NCI-H1105 (cell line): ENCODE data around the gene GZMA.
A peak's percentile ranks its signal among the peaks of the same experiment; 100 is the strongest.

Source experiments
- DNase-seq: peaks from one replicate; lab custom pipeline; 2025; lab: John Stamatoyannopoulos, UW

GZMA gene

DNA sequence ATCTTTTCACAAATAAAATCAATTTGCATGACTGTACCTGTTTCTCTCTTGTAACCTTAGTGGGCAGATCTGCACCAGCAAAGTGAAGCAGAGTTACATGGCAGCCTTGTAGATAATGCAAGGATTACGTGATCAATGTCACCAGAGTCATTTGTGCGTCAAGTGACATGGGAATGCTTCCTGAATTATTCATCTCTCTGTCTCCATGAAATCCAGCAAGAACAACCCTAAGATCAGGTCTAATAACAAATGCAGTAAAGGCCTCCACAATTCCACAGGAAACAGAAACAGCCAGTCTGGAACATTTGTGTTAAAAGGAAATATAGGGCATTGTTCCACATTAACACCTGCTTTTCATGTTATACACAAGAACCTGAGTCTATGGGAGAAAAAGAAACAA lies 7.8 kb downstream of the GZMA start:
- DNase-seq, result no peak

DNA sequence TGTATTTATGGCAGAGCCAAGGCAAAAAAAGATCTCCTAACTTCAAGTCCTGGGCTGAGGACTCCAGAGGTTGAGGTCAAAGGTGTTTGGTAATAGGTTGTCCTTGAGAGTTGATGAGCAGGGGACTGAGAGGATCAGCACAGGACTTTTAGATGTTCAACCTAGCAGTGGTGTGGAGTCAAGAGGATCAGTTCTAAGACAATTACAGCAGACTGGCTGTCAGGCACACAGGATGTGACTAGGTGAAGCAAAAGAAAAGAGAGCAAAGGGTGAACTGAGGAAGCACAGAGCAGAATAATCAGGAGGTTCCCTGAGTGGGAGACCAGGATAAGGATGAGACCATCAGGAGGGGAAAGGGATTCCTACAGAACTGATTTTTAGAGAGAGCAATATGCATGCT lies 10.9 kb downstream of the GZMA start:
- no peak for DNase-seq

DNA sequence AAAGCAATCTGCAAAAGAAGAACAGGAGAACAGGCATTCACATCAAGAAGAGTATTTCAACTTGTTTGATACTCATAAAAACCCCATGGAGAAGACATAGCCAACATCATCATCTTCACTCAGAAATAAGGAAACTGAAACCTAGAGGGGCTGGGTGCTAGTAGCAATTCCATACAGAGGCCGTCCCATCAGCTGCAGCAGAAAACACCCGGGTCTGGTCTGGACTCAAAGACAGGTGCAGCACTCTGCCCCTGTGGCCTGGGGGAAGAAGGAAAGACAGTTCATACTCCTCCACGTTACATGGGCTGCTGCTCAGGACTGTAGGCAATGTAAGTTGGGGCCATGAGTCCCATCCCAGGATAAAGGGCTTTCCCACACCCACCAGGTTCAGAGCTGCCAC lies 11.6 kb downstream of the GZMA start:
- no peak for DNase-seq

DNA sequence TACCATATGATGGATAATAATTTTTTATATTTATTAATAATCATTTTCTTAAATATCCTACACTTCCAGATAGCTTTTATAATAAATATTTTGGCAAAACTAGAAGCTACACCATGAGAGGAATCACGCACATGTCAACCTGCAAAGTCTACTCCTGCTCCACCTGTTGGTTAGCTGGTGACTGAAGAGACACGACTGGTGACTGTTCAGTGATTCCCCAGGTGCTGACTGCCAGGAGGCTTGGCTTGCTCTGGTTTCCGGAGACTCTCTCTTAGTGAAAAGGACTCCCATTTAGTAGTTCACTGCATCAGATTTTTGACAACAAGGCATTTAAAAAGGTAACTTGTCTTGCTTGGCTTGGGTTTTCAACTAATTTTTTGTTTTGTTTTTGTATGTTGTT lies 20.9 kb downstream of the GZMA start:
- no peak for DNase-seq

DNA sequence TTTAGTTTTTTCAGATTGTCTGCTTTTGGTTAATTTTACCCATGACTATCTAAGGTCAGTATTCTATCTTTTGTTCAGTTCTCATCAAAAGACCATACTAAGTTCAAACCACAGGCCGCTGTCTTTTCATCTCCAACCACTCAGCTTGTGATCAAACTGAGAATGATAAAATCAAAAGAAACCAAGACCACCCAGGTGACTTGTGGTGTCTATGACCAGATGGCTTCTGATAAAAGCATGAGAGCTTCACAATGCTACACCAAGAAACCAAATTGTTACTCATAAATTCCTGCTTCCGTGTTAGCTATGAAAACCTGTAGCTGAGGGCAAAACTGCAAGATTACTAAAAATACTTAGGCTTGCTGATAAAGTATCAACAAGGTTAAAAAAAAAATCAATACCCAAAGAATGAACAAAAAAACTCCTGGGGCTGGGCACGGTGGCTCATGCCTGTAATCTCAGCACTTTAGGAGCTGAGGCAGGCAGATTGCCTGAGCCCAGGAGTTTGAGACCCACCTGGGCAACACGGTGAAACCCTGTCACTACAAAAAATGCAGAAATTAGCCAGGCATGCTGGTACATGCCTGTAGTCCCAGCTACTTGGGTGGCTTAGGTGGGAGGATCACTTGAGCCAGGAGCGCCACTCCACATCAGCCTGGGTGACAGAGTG lies 31.7 kb downstream of the GZMA start:
- no peak for DNase-seq

DNA sequence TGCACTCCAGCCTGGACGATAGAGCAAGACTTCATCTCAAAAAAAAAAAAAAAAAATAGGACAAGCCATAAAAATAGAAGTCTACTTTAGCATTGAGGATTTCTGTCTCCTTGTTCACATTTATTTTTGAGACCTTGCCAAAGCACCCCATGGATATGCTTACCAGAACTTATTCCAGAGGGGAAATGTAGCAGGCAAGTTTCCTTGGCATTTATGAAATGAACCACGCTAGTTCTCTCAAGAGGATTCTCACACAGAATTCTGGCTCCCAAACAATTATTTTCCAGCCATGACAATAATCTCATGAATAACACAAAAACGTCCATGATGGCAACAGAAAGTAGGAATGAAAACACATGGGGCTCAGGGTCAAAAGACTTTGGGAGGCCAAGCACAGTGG lies 34.1 kb downstream of the GZMA start:
- no peak for DNase-seq

DNA sequence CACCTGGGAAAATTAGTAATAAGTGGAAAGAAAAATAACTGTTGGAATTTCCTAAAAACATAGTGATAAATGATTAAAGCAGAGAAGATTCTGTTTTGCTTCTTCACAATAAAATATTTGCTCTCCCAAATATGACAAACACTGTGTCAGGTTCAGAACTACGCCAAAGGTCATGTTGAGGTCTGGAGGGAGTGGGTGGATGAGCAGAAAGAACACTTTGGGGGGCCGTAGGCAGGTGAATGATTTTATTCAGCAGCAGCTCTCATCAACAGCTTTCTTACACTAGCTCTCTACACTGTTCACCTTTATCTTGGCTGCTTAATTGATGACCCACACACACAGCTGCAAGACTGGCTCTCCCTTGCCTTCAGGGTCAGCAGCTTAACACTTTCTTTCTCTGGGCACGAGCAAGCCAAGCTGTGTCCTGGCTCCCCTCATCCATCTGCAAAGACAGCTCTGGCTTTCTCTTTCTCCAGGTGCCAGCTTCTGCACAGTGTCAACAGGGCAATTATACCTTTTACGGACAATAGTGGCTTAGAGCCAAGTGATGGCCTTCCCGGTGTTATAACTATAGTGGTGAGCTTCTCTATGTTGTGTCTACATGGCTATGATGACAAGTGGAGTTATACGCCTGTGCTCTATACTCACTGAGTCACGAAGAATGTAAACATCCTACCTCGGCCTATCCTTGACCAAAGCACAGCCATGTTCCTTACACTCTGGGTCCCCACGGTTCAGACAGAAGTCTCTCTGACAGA lies 38.6 kb downstream of the GZMA start:
- no peak for DNase-seq

DNA sequence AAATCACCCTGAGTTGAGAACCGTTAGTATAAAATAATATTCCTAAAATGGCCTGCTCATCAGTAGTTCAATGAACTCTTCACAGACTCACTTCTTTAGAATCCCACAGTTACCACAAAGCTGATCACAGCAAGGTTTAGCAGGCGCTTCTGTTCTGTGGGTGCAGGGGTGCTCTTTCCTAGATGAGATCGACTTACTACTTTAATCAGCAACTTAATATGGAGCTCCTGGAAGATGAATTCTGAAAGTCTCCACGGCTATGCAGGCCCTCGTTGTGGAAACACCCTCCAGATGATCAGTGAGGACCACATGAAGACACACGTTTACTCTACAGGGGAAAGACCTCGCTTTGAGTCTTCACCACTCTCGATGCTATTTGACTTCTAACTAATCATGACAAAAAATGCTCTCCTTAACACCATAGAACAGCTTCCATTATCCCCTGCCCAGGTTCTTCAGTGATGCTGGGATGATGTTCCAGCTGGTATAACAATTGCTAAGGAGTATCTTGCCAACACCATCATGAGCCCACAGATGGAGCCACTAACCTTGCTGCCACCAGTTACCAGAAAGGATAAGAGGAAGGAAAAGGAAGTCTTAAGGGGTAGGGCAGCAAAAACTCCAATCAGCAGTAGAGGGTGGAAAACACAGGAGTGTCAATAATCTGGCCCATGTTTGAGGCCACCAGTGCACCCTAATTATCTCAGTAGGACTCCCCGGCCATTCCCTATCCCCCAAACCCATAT lies 39.7 kb downstream of the GZMA start:
- DNase-seq, result no peak

DNA sequence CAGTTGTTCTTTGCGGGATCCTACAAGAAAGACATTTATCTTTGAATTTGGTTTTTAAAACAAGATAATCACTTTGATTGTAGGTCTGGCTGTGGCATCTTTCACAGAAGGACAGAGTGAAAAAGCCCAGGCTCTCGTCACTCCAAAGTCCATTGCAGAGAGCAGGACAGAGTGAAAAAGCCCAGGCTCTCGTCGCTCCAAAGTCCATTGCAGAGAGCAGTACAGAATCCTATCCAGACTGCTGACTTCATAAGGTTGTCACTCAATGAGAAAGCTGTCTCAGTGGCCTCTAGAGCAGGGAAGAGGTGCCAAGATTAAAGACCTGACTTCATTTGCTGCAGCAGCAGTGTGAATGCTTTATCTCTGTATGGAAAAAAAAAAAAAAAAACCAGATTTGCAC lies 41.2 kb downstream of the GZMA start:
- DNase-seq, result no peak

DNA sequence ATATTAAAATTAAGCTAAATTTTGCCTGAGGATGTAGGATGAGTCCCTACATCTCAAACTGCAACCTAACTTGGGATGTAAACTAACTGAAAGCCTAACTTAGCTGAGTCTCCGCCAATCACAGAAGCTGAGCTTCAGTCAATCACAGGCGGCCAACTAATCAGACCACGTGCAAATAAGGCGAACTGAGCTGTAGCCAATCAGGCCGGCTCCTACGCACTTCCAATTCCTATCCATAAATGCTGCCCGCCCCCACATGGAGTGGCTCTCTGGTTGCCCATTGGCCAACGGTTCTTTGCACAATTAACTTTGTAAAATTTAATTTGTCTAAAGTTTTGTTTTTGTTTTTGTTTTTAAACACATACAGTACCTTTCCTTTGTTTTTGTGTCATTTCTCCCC lies 43.6 kb downstream of the GZMA start:
- DNase-seq, result no peak

DNA sequence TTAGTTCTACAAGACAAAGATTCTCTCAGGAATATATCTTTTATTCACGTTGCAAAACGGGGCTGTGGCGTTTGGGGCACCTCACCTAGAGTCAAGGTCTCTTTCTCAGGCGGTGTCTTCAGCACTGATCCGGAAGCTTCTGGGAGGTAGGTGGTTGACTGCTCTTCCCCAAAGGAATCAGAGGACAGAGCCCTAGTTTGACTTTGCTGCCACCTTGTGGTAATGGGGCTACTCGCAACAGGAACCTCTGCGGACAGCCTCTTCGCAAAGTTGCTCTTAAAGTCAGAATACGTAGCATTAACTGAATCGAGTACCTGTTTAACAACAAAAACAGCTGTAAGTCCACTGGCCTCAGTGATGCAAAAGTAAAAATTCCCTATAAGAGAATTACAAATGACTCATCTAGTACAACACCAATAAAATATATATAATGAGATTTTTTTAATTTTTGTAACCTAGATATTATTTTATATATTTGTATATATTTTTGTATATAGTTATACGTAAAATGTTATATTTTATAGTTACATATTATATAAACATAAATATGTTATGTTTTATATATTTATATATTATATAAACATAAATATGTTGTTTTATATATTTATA lies 44.2 kb downstream of the GZMA start:
- peak; percentile 41 for DNase-seq

DNA sequence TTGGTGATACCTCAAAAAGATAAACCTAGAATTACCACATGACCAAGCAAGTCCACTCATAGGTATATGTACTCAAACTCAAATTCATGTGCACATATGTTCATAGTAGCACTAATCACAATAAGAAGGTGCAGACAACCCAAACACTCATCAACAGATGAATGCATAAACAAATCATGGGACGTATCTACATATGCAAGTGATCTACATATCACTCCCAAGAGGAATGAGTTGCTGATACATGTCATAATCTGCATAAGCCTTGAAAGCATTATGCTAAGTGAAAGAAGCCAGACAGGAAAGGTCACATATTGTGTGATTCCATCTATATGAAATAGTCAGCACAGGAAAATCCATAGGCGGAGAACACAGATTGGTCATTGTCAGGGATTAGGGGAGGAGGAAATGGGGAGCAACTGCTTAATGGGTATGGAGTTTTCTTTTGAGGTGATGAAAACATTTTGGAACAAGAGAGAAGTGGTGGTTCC lies 46.9 kb downstream of the GZMA start:
- no peak for DNase-seq

DNA sequence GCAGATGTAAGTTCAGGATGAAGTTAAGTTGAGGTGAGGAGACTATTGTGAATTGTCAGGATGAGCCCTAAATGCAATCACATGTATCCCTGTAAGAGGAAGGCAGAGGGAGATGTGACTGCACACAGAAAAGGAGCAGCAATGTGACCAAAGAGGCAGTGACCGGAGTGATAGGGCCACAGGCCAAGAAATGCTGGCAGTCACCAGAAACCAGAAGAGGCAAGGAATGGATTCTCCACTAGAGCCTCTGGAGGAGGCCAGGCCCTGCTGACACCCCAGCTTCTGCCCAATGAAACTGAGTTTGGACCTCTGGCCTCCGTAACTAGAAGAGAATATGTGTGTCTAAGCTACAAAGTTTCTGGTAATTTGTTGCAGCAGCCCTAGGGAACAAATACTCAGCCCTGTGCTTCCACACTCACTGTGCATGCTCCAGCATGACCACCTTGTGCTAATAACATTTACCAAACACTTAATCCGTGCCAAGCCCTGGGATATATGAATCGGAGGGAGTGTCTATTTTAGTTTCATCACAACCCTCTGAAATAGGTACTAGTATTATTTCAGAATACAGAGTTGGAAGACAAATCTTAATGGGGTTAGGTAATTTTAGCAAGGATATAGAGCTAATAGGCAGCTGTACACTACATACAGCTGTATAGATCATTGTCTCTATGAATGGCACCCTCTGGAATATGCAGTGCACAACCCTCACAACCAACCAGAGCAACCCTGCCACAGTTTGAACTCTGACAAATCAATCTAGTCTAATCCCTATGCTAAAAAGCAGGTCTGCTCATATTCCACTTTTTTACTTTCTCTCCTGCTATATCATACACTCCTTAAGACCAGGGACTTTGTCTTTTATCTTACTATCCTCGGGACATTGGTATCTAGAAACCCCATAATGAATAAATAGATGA lies 49.7 kb downstream of the GZMA start:
- DNase-seq, result no peak

DNA sequence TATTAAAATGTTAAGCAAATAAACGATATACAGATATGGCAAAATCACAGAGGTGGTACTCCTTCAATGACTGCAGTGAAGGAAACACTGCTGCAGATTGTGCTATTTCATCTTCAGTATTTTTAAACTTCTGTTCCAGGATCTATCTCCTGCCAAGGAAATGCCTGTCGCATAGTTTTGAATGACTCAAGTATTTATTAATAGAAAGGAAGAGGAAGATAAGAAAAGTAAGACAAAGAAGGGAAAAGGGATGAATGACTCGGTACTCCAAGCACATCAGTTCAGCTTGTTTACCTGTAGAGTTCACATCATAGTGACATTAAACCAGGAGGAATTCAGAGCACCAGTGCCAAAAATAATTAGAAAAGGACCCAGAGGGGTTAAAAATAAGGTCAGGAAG lies 52.4 kb downstream of the GZMA start:
- DNase-seq, result no peak
